ENCODE results near the gene ACSS3.
A peak's percentile ranks its signal among the peaks of the same experiment; 100 is the strongest.

The ACSS3 gene

DNA sequence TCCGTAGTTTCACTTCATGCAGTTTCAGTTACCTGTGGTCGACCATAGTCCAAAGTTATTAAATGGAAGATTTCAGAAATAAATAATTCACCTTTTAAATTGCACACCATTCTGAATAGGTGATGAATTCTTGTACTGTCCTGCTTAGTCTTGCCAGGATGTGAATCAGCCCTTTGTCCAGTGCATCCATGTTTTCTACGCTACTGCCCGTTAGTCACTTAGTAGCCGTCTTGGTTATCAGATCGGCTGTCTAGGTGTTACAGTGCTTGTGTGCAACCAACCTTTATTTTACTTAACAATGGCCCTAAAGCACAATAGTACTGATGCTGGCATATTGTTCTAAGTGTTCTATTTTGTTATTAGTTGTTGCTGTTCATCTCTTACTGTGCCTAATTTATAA lies 146.7 kb downstream of the ACSS3 start:
- DNase-seq (ENCODE audit: low read depth) = no peak

DNA sequence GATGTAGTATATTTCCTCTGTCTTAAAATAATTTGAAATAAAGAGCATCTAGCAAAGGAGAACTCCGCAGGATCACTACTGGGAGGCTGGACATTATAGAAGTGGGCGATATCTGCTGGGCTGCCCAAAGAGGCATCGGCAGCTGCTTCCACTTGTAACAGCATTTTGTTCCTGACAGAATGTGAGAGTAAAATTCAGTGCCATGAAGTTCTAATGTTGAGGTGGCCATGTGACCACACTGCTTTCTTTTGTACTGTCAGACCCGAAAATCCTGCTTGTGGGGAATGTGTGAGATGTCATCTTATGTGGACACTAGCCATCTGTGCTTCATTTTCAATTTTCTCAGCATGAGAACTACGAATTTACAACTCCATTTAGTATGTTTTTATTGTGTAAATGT lies 151.9 kb downstream of the ACSS3 start:
- no peak for DNase-seq (ENCODE audit: low read depth)

DNA sequence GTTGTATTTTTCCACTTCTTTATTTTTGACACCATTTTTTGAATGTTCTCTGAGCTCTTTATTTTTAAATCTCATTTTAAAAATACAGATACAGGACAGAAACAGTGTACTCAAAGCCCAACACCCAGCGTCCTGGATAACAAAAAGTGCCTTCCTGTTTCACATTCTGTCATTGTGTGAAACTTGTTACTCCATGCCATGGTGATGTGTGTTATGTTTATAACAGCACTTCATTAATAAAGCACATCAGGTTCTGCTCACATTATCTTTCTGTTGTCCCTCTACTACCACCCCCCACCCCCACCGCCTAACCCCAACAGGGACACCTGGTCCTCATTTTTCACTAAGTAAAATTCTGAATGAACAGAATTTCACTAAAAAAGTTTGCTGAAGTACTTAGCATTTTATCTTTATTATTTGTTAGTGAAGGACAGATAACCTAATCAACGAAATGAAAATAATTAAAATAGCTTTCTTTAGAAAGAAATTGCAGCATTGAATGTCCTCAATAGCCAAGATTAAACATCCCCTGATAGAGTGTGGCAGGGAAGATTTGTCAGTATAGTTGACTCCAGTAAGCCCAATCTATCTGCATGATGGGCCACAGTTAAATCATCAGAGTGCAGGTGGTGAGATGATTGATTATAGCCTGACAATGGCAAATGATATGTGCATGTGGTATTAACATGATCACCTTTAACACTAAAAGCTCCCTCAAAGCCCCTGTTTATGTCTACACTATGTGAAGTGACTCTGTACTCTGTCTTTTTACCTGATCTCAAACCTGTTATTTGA lies 153.9 kb downstream of the ACSS3 start:
- no peak for DNase-seq (ENCODE audit: low read depth)

DNA sequence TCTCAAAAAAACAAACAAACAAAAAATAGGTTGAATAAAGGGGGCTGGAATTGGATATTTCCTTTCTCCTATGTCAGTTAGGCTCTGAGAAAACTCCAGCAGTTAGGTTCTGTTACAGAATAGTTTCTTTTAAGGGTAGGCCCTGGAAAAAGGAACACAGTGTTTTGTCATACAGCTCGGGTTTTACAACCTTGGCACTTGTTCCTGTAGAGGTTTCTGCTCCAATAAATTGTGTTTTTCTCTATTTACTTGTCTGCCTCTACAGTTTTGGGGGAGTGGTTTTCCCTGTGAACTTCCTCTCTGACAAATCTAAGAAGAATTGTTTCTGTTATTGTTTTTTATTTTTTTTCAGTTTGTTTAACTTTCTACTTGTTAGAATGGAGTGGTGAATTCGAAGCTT lies 167.6 kb downstream of the ACSS3 start:
- no peak for DNase-seq (ENCODE audit: low read depth)

DNA sequence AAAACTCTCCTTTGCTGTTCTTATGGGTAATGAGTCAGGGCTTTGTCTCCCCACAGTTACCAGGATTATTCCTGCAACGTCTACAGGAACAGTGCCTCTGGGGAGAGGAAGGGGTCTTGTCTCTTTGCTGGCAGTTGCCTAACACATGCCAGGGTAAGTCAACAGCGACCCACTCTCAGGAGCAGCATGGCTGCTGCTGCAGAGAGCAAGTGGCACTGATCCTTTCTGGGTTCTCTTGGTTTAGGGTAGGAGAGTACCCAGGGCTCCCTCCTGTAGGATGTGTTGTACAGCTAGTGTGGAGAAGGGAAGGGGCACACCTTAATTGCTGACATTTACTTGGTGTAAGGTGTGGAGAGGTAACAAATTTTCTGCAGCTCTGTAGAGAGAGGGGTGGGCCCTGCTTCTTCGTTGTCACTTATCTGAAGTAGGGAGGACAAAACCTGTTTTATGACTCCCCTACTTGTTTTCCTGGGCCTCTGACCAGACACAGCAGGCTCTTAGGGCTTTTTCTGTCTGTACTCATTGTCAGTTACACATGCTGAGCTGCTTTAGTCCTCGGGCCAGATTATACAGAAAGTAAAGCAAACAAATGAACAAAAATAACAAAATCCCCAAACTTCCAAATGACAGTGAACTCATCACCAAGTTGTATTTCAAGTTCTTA lies 168.2 kb downstream of the ACSS3 start:
- DNase-seq (ENCODE audit: low read depth) = no peak

DNA sequence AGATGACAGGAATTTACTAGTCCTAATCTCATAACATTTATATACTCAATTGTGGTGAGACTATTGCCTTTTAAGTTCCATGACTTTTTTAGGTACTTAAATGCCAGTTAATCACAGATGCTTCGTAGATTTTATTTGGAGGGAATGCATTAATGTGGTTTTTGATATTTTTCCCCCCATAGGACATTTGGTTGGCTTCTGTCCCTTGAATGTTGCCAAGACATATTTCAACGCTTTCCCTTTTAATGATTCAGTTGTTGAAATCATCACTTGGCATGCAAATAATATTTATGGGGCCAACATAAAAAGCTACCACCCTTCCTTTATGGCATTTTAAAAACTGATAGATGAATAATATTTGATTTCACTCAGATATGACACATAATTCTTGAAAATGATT lies 172.1 kb downstream of the ACSS3 start:
- no peak for DNase-seq (ENCODE audit: low read depth)

DNA sequence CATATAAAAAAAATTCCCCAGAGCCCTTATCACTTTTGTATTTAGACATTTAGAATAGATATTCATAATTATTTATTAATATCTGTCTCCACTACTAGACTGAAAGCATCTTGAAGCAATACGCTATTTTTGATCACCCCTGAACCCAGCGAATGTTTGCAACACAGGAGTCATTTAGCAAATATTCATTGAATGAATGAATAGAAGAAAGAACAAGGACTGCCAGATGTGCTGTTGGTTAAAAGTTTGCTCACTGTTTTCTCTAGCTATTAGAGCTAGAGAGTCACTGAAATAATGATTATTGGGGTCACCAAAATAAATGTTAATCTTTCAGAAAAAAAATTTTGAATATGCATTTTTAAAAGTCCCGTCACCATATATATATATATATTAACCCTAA lies 174.3 kb downstream of the ACSS3 start:
- no peak for DNase-seq (ENCODE audit: low read depth)

DNA sequence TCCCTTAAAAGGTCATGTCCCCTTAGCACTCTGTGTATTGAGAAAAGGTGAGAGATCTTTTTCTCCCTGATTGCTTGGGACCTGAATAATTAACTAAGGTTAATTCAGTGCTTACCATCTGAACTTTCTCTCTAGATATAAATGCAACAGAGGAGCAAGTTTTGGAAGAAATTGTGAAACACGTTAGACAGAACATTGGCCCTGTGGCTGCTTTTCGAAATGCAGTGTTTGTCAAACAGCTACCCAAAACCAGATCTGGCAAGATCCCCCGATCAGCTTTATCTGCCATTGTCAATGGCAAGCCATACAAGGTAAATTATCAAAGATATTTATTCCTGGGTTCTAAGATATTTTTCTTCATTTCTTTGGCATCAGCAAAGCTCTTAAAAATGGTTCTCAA lies 175.5 kb downstream of the ACSS3 start:
- no peak for DNase-seq (ENCODE audit: low read depth)

DNA sequence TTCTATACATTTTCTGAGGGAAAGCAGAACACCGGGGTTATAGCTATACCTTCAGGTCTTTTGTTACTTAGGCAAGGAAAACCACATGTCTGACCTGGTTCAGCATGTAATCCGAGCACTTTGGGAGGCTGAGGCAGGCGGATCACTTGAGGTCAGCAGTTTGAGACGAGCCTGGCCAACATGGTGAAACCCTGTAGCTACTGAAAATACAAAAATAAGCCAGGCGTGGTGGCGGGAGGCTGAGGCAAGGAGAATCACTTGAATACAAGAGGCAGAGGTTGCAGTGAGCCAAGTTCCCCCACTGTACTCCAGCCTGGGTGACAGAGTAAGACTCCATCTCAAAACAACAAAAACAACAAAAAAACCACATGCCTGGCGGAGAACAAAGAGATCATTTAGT lies 177.6 kb downstream of the ACSS3 start:
- no peak for DNase-seq (ENCODE audit: low read depth)

DNA sequence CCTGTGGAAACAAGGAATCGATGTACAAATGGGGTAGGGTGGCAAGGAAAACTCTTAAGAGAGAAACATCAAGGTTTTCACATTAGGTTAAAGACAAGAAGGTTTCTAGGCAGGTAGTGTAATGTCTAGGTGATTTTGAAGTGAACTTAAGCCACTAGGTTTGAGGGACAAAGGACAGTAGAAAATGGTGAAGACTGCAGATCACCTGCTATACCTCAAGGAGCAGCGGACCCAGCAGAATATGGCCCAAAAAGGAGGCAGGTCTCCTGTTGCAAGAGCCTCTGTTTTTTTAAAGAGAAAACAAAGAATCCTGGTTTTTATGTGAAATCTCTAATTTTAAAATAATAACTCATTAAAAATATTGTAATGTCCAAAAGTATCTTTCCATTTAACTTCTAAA lies 178.1 kb downstream of the ACSS3 start:
- DNase-seq (ENCODE audit: low read depth) = no peak

DNA sequence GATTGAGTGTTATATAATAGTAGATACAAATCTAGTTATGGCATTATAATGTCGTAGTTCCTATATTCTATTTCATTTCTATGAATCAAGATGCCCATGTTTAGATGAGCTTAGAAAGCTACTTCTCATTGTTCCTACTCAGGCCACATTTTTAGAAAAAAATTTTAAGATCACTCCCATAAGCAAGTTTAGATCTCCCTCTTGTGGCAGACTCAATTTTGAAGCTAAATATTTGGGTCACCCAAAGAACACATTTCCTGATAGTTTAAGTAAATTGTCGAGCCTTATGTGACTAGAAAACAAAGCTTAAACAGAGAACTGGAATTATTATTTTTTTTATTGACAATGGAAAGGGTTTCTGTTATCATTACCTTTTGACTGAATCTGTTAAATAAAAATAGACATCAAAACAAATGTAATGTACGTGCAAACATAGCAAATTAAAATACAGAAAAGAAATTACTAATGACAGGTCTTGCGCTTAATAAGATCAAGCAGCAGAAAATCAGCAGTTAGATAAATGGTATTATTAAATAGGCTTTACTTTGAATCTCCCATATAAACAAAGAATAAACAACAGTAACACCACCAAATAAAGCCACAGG lies 180.2 kb downstream of the ACSS3 start:
- peak; percentile 38 for DNase-seq (ENCODE audit: low read depth)

DNA sequence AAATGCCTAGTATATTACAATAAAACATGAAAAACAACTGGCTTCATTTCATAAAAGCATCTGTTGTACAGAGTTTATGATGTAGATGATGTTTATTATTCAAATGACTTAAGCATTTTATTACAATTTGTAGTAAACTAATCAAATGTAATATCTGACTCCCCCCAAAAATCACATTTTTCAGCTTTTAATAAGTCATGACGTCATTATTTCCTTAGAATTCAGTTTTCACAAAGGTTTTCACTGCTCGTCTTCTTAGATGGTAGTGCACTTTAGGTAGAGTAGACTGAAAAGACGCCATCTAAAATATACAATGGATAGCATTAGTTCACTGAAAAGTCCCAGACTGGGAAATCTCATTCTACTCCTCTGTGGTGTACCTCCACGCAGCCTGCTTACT lies 181.5 kb downstream of the ACSS3 start:
- DNase-seq (ENCODE audit: low read depth) = no peak

DNA sequence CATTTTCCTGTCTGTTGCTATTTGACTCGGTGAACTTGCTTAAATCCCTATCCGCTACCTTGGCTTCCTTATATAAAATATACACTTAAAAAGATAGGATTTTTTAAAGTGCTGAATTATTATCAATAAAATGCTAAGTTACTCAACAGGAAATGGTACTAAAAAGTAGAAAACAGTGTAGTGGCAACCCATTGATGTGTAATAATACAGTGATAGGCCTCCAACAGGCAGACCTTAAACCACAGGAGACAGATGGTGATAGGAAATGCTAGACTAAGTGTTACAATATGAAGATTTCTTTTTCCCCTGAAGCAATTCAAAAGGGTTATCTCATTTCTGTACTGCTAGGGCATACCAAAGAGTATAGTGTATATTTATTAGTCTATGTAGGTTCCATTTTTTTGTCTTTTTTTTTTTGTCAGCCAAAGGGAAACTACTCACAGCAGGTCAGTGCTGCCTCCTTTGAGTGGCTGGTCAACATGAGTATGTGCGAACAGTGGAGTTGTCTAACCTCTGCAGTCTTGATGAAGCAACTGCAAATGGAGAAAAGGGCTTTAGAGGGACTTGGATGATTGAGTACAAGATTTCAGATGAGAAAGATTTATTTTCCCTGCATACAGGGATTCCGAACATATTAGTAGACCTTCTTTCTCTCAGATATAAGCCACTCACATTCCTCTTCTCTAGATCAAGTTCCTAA lies 183.8 kb downstream of the ACSS3 start:
- no peak for DNase-seq (ENCODE audit: low read depth)

DNA sequence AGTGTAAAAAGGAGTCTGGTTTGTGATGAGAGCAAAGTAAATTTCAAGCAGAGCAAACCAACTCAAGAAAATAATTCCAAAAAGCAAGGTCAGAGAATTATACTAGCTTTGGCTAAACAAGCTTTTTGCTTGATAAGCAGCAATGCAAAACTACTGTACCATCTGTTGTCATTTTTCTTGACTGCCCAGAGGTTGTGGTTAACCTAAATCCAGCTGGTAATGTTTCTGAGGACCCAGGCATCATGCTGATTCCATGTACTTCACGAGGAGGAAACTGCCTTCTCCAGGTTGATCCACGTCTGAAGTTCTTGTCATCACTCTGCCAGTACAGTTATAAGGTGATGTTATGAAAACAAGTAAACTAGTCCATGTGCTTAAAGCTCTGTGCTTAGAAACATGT lies 185.2 kb downstream of the ACSS3 start:
- DNase-seq (ENCODE audit: low read depth) = no peak

DNA sequence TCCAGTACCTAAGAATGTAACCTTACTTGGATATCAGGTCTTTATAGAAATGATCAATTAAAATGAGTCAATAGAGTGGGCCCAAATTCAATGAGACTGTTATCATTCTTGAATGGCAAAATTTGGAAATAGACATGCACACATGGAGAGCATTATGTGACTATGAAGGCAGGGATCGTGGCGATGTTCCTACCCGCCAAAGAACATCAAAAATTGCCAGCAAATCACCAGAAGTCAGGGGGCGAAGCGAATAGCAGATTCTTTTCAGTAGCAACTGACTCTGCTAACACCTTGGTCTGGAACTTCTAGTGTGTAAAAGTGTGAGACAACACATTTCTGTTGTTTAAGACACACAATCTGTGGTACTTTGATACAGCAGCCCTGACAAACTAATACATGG lies 192.5 kb downstream of the ACSS3 start:
- no peak for DNase-seq (ENCODE audit: low read depth)

DNA sequence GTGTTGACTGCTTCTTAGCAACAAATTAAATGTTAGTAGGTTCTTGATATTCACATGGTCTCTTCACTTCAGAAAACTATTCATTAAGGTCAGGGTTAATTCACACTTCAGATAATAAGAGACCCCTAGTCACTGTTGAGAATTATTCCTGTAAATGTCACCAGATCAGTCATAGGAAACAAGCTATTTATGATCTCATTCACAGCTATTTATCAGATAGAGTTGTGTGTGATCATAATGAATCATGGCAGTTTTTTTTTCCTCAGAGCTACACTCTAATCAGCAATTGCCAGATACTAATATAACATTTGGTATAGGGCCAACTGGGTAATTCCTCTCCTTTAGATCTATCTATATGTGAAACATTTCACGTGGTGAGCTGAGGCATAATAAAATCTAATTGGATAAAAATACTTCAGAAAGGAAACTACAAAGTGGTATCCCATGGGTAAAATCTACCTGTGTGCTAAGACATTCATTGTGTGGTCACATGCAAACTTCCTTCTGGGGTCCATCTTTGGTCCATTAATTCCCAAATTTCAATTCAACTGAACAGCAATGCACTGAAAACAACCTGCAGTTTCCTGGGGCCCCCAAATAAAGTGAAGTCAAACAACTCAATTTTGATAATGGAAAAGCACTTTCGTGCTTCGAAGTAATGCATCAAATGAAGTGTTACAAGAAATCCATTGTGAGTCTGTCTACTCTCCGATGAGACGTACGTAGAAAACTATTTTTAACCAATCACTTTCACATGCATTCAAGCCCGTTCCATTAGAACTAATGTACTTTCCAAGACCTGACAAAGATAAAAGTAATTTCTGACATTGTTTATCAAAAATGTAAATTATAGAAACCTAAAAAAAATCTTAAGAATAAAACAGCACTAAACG lies 197.0 kb downstream of the ACSS3 start:
- DNase-seq (ENCODE audit: low read depth) = no peak

DNA sequence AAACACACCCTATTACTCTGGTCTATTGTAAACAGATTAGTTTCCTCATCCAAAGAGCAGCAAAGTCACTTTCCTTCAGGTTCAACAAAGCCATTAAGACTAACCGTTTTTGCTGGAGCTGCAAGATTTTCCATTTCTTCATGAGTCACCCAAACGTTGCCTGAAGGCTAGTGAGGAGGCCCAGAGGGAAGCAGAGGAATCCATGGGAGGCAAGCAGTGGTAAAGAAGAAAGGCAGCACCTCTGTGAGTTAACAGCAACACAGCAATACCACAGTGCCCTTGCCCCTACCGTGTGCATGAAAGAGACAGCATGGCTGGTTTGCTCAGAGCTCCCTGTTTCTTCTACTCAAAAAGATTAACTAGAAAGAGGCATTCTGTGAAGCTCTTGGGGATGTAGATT lies 206.3 kb downstream of the ACSS3 start:
- no peak for DNase-seq (ENCODE audit: low read depth)

DNA sequence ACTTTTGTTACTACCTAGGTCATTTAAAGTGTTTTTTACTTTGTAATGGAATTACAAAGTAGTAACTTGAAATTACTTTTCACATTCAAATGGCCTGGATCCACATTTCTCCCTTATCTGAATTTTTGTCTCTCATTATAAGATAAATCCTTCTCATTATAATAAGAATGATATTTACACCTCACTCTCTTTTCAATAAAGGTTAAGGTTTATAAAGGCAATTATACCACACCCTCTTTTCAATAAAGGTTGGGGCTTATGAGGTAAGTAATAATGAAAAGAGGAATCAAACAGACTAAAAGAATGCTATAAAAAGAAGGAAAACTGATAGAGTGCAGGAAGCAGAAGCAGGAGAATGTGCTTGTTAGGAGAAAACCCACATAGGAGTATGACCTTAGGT lies 210.8 kb downstream of the ACSS3 start:
- no peak for DNase-seq (ENCODE audit: low read depth)

DNA sequence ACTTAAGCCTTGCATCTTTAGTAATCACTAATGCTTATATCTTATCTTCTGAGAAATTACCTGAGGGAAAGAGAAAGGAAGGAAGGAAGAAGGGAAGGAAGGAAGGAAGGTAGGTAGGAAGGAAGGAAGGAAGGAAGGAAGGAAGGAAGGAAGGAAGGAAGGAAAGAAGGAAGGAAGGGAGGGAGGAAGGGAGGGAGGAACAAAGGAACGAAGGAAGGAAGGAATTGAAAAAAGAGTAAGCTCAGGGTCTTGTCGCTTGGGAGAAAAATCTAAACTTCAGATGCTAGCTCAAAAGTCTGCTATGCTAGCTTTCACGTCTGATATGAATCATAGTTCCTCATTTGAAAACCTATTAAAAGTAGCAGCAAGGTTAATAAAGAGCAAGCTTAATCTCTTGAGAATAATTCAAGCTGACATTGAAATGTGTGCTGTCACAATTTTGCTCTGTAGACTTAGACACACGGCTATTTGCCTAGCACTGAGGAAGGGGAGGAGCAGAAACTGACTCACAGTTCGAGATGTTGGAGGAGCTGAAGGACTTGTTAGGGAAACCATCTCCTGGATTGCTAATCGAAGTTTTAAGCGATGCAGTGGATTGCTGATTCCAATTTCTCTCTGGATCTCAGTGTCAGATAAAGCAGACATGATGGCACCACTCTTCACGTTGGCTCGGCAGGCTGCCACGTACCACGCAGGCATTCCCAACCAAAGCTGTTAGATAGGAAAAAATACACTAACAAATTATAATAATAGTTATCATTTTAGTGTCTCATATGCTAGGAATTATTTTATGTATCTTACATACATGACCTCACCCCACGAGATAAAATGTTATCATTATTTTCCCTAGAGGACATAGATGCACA lies 216.7 kb downstream of the ACSS3 start:
- no peak for DNase-seq (ENCODE audit: low read depth)

DNA sequence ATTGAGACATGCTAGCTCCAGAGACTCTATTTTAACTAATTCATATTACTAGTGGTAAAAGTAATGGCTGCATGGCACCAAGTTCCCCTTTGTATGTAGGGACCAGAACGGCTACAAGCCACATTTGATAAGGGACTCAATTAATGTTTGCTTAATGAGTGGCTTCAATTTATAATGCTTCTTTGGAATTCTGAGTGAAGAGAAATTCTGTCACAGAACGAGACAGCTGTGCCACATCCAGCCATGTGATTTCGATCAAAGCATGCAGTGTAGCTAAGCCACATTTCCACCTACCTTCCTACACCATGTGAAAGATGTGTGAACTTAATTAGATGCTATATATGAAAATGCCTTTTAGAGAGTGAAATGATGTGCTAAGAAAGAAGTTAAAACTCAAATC lies 217.4 kb downstream of the ACSS3 start:
- DNase-seq (ENCODE audit: low read depth) = no peak
